GM19193 (cell line): ENCODE measurements around the gene COL4A2.

ENCODE experiments used
- POLR2A ChIP-seq: IDR thresholded peaks from 4 replicates; pipeline ENCODE4 v1.6.1; 2011; ENCODE audit not compliant: insufficient read depth, insufficient read length; ENCODE audit errors: extremely low read depth

Gene COL4A2

DNA sequence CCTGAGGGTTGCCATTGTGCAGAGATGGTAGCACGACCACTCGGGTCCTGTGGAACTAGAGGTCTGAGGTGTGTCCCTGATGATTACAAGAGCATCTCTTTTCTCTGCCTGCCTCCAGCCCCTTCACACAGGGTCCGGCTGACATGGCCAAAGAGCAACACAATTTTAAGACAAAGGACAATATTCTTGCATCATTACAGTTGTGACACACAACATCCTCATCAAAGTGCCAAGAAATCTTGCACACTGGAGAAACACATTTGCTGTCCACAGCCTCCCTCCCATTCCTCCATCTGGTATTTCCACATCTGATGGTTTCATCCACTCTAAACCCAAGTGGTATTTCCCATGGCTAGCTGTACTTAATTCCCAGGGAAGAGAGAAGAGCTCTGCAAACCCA, 12.9 kb upstream of the COL4A2 start:
- TF ChIP-seq POLR2A, result no peak

DNA sequence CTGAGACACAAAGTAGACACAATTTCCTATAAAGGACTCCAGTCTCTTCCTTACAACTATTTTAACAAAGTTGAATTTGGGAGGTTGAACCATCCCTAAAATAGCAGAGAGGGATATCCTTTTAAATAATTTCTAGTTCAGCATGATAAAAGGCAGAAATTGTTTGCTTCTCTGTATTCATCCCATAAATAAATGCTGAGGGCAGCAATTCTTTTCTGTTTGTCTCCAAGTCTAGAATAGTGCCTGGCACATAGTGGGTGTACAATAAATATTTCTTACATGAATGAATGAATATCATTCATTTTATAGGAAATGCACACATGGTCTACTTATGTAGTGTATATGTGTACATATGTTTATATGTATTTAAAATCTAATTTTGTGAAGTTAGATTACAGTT, 12.5 kb upstream of the COL4A2 start:
- TF ChIP-seq POLR2A, result no peak

DNA sequence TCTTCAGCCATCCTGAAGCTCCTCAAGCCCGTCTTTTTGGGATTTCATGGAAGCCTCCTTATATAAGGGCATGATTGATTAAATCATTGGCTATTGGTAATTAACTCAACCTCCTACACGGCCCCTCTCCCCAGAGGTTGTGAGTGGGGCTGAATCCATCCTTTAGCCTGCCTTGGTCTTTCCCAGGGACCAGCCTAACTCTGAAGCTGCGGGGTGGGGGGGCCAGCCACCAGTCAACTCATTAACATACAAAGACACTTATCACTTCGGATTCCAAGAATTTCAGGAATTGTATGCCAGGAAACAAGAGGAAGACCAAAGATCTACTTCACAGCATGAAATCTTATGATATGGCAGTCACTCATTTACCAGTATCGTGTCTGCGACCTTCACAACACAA, 10.1 kb upstream of the COL4A2 start:
- no peak for TF ChIP-seq POLR2A

DNA sequence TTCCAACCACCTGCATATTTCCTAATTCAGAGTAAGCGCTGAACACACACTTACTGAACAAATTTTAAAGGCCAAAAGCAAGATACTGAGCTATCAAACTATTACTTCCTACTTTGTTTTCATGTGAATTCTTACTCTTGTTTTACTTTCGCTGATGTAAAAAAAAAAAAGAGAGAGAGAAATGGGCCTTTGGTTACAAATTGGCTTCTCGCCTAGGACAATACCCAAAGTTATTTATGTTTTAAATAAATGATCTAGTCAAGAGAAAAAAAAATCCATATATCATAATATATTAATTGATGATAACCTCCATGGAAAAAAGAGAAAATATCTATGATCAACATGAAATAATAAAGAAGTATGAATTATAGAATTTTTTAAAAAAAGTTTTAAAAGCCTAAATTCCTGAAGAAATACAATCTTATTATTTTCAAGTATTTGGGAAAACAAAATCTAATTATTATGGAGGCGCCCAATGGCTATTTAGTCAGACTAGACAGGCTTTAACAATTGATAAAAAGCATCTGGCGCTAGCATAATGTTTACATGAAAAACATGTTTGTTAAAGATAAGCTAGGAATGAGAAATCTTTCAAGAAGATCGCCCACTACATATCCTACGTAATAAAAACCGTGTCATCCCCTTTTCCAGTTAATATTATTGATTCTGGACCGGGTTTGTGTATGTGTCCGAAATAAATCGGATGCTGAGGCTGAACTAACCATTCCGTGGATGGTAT, 9.1 kb upstream of the COL4A2 start:
- no peak for TF ChIP-seq POLR2A

DNA sequence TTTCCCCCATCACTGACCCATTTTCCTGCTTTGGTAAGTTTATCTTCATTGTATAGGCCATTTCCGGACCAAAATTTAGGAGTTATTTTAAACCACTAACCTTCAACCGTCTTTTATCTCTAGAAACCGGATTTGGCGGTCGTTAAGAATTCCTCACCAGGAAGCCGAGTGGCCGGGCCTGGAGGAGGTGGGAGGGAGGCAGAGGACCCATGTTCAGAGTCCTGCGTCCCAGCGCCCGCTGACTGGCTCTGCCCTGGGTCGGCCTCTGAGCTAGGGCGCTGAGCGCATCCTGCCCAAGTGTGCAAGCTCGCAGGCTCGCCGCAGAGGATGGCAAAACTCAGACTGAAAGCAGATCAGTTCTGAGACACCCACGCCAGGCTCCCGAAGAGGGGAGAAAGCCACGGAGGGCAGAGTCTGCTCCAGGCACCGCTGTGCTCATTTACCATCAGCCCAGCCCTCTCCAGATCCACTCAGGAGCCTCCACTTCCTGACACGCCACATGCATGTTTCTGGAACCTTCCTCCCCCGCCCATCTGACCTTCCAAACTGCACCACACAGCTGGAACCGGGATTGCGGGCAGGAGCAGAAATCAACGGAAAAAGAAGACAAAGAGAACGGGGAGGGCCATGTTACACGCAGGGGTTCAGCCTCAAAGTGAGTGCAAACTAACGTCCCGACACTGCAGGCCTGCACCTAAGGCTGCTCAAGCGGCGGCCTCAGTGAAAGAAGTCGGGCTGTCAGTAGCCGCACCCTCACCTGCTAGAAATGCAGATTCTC, 8.4 kb upstream of the COL4A2 start:
- no peak for TF ChIP-seq POLR2A

DNA sequence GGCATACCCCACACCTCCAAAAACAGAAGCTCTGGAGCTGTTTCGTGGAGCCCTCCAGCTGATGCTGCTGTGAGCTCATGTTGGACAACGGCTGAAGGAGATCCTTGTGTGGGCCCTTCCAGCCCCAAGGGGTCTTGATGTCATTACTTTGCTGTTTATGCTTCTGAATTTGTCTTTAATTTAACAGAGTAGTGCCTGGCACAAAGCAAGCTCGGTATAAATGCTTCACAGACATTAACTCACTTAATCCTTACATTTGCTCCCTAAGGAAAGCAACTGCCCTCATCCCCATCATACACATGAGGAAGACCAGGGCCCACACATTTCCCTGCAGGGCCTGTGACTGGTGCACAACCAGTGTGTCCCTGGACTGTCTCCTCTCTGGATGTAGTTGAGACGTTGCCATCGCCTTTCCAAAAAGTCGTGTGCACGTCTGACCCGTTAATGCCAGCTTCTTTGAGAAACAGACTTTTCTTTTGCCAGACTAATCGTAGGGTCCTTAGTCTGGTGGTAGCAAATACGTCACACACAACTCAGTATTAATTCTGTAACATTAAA, 7.7 kb upstream of the COL4A2 start:
- no peak for TF ChIP-seq POLR2A

DNA sequence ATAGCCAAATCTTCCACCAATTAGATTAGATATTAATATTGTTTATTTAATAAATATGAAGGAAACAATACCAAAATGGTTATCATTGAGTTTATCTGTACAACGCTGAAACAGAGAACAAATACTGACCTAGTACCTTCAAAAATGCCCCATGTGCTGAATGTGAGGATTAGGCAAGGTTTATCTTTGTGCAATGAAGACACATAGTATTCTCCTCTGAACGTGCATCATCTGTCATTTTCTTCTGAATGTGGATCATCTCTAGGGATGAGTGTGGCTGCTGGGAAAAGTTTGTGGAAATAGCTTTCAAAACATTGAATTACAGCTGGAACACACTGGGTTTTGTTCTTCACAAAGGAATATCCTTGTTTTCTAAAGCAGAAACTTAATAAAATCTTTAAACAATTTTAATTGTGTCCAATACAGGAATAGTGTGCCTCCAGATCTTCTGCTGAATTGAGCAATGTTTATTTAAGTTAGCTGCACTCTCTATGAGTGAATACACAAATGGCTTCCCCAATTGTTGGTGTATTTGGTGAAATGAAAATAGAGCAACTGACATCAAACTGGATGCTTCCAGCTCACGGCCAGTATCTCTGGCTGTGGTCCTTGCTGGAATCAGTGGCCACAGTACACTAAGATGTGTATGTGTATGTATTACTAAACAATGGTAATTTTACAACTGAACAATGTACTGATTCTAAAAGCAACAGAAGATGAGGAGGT, 6.8 kb upstream of the COL4A2 start:
- TF ChIP-seq POLR2A, result no peak

DNA sequence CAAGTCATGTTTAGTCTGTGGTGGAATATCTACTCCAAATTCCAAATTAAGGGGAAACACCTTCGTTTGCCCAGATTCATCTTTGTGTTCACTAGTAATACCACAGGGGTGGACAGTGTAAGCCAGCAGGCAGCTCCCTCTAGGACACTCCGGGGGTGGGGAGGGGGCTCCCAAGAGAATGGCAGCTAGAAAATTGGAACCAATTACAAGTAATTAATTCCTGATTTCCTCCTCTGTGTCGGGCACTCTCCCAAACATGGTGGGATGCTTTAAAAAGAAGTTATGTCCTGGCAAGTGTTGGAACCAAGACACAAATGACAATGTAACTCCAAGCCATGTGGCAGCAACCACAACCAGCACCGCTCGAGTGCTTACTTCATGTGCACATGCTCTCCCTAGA, 6.0 kb upstream of the COL4A2 start:
- TF ChIP-seq POLR2A, result no peak

DNA sequence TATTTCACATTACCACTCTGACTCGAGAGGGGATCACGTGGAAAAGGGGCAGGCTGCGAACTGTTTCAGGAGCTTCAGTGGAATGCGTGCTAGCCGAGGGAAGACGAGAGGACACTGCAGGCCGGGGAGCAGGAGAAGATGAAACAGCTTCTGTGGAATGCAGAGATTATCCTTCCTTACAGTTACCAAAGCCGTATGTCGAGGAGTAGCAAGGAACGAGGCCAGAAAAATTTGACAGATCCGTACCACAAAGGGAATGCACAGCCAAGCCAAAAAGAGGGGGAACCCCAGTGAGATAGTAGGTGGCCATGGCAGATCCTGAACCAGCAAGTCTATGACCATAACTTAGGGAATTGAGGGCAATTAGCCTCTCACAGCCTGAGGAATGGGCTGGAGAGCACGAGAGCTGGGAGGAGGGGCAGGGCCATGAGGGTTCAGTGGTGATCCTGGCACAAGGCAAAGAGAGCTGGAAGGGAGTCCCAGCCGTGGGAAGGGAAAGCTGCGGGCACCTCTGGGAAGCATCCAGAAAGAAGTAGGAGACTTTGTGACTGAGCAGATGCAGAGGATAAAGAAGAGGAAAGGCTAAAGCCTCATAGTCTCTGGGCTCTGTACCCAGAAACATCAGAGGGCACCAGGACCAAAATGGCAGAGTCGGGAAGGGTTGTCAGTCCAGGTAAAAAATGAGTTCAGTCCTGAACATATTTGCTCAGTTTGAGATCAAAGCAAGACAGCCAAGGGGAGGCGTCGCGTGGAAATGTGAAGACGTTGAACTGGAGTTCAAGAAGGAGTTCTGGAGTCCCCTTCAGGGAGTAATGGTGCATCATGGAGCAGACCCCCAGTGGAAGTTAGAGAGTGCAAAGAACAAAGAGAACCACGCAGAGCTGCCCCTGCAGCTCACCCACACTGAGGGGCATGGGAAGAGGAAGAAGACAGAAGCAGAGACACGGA, 5.2 kb upstream of the COL4A2 start:
- no peak for TF ChIP-seq POLR2A

DNA sequence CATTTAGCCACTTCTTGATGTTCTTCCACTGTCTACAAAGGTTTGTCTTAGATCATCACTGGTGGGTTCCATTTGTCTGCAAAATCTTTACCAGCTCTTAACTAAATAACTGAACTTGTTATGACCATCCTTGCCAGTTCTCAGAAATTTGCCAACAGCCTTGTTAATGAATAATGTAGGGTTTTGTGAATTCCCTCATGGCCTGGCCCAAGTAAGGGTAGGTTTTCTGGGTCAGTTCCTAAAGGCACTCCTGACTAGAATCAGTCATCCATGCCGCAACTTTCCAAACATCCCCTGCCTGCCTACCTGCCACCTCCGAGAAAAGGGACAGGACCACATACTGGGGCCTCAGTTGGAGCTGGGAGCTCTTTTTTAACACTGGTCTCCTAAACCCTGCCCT, 4.1 kb upstream of the COL4A2 start:
- TF ChIP-seq POLR2A, result no peak

DNA sequence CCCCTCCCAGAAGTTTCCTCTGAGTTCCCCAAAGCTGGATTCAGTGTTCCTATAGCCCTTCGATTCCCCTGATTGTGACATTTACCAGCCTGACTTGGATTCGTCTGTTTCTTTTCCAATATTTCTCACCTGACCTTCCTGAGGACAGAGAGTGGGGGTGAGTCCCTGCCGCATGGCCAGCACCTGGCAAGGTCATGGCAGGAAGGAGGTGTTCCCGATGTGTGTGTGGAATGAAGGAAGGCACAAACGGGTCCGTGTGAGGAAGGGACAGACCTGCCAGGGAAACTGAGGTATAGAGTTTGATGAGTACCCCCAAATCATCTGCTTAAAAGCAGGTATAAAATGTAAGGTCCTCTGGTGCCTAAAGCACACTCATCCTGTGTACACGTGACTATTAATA, 3.4 kb upstream of the COL4A2 start:
- TF ChIP-seq POLR2A, result no peak

DNA sequence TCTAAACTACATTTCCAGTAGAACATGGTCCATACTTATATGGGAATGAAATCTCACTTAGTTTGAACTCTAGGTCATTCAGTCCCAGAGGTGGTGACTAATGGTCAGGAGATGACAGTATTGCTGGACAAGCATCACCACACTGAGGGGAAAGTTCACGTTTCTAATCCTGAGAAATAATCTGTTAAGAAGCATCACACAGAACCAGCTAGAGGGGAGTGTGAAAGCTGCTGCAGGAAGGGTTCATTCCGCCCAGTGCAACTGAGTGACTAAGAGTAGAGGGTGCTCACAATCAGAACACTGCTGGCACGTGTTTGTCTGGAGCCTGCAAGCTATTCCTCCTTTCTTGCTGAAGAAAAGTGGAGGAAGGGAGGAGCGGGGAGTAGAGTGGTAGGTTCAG, 2.8 kb upstream of the COL4A2 start:
- no peak for TF ChIP-seq POLR2A

DNA sequence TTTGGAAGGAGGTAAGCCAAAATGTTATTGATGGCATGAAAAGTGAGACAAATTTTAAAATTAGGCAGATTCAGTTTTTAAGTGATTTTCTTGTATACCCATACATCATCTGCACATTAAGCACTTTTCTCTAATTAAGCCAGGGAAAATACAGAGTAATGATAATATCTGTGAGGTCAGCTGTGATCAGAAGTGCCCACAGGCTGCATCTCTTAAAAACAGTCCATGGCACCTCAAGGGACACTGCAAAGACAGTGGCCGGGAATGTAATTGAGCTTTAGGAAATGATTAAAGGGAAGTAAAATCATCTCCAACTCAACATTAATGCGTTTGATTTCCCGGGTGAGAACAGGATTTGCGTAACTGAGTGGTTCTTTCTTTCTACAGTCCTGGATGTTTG, 2.1 kb upstream of the COL4A2 start:
- TF ChIP-seq POLR2A, result no peak

DNA sequence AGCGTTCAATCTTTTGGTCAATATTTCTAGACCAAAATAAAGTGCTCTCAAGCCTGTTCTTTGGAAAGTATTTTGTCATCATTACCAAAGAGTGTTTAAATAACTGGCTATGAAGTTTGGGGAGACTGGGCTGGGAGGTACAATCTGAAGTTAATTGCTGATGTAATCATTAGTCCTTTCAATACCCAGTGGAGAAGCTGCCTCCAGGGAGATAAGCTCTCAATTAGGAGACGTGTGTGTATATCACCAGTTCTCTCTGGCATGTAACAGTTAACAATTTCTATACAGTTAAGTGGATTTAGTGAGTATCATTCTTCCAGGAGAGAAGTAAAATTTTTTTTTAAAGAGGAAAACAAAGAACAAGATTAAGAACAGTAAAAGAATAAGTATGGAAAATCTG, 1.5 kb upstream of the COL4A2 start:
- no peak for TF ChIP-seq POLR2A
